OCI-LY1 (cell line): ENCODE measurements around the gene ZHX3.

Source experiments
- H2AFZ ChIP-seq: fragments of 200-600 bp; sonication (generic), shearing (Covaris generic); 2 replicates; pipeline ENCODE4 v1.6.0; 2014; ENCODE audit warnings: antibody characterized with exemption, mild to moderate bottlenecking, low read length
- H3F3A ChIP-seq: fragments of 200-600 bp; sonication (generic), shearing (Covaris generic); 2 replicates; pipeline ENCODE4 v1.6.0; 2014; ENCODE audit warnings: mild to moderate bottlenecking, antibody characterized with exemption, low read length, moderate library complexity; ENCODE audit not compliant: insufficient read depth
- H3K27ac ChIP-seq: fragments of 200-600 bp; sonication (generic); 2 replicates; pipeline ENCODE4 v1.5.1; 2014; ENCODE audit warnings: low read length, mixed run types, mild to moderate bottlenecking, low read depth; ENCODE audit not compliant: poor library complexity, severe bottlenecking
- H3K27me3 ChIP-seq: fragments of 200-600 bp; sonication (generic); 2 replicates; pipeline ENCODE4 v1.6.0; 2014; ENCODE audit warnings: antibody characterized with exemption, mild to moderate bottlenecking, low read length, moderate library complexity; ENCODE audit not compliant: insufficient read depth
- H3K36me3 ChIP-seq: fragments of 200-600 bp; sonication (generic); 2 replicates; pipeline ENCODE4 v1.6.1; 2014; ENCODE audit warnings: mild to moderate bottlenecking, antibody characterized with exemption, low read length, moderate library complexity, mixed read lengths; ENCODE audit not compliant: insufficient read depth
- H3K4me1 ChIP-seq: fragments of 200-600 bp; sonication (generic); 2 replicates; pipeline ENCODE4 v1.5.1; 2014; ENCODE audit warnings: mild to moderate bottlenecking, low read length, moderate library complexity; ENCODE audit not compliant: insufficient read depth, severe bottlenecking
- H3K4me2 ChIP-seq: fragments of 200-600 bp; sonication (generic), shearing (Covaris generic); 2 replicates; pipeline ENCODE4 v1.6.1; 2014; ENCODE audit warnings: low read length
- H3K4me3 ChIP-seq: fragments of 200-600 bp; sonication (generic); 2 replicates; pipeline ENCODE4 v1.5.1; 2014; ENCODE audit warnings: low read length, low read depth, mild to moderate bottlenecking, mixed read lengths; ENCODE audit not compliant: poor library complexity, severe bottlenecking
- H3K79me2 ChIP-seq: fragments of 200-600 bp; shearing (Covaris generic); 2 replicates; pipeline ENCODE4 v1.6.1; 2016; ENCODE audit warnings: mixed run types, low read length, mixed read lengths; ENCODE audit not compliant: insufficient read depth
- H3K9ac ChIP-seq: fragments of 200-600 bp; sonication (generic), shearing (Covaris generic); 2 replicates; pipeline ENCODE4 v1.6.1; 2014; ENCODE audit warnings: mild to moderate bottlenecking, low read length, mixed read lengths
- H3K9me2 ChIP-seq: fragments of 200-600 bp; sonication (generic), shearing (Covaris generic); 2 replicates; pipeline ENCODE4 v1.6.1; 2014; ENCODE audit warnings: low read depth, mild to moderate bottlenecking, low read length, mixed read lengths
- H3K9me3 ChIP-seq: fragments of 200-600 bp; shearing (Covaris generic); 2 replicates; pipeline ENCODE4 v1.6.1; 2014; ENCODE audit warnings: low read length, mixed read lengths
- H4K20me1 ChIP-seq: fragments of 200-600 bp; sonication (generic), shearing (Covaris generic); 2 replicates; pipeline ENCODE4 v1.6.0; 2016; ENCODE audit warnings: mild to moderate bottlenecking, low read length; ENCODE audit not compliant: insufficient read depth
- CTCF ChIP-seq: fragments of 200-600 bp; sonication (generic), shearing (Covaris generic); IDR thresholded peaks from 2 replicates; pipeline ENCODE4 v1.5.1; 2017; ENCODE audit warnings: mild to moderate bottlenecking, antibody characterized with exemption, low read length, moderate library complexity, mixed read lengths
- EZH2 ChIP-seq: fragments of 200-600 bp; sonication (generic), shearing (Covaris generic); IDR thresholded peaks from 2 replicates; pipeline ENCODE4 v1.8.0; 2017; ENCODE audit warnings: borderline replicate concordance, mixed run types, mild to moderate bottlenecking, antibody characterized with exemption, low read length, moderate library complexity, mixed read lengths

Gene ZHX3

GRCh38 chr20:41222296-41222695 lies 95.2 kb downstream of the ZHX3 start:
- H3K27me3 ChIP-seq: no peaks in the 10 kb centered on the region
- H3F3A ChIP-seq: no peaks in the 10 kb centered on the region

GRCh38 chr20:41221614-41222218 lies 95.8 kb downstream of the ZHX3 start:
- Histone ChIP-seq H3F3A (no peaks in the 10 kb centered on the region), H3K9ac (no peak overlapping the region), H2AFZ (no peak overlapping the region), H3K4me3 (no peak overlapping the region), H3K9me2 (no peaks in the 10 kb centered on the region), H3K4me1 (no peaks in the 10 kb centered on the region), H3K4me2 (no peak overlapping the region), H3K79me2 (0 out of 2 replicates have a peak, but pooled peaks cover 3% of the 10 kb centered on the region), H3K27me3 (no peaks in the 10 kb centered on the region), H3K27ac (no peak overlapping the region), H3K9me3 (no peaks in the 10 kb centered on the region), H3K36me3 (no peaks in the 10 kb centered on the region), H4K20me1 (no peaks in the 10 kb centered on the region)
- TF ChIP-seq EZH2 (no peak), CTCF (no peak)

More at GRCh38 chr20:41222296-41222695, 95.2 kb downstream of the ZHX3 start:
- H3K4me2 ChIP-seq: no peak overlapping the region
- H3K9me2 ChIP-seq: no peaks in the 10 kb centered on the region
- H3K4me1 ChIP-seq: no peaks in the 10 kb centered on the region
- H3K27ac ChIP-seq: no peak overlapping the region
- no peak for TF ChIP-seq EZH2
- H3K4me3 ChIP-seq: no peak overlapping the region
- 0 out of 2 replicates have a peak, but pooled peaks cover 3% of the 10 kb centered on the region for H3K79me2 ChIP-seq
- no peaks in the 10 kb centered on the region for H3K9me3 ChIP-seq
- no peak overlapping the region for H3K9ac ChIP-seq
- H2AFZ ChIP-seq: no peak overlapping the region
- H4K20me1 ChIP-seq: no peaks in the 10 kb centered on the region
- H3K36me3 ChIP-seq: no peaks in the 10 kb centered on the region

- Histone ChIP-seq H3K27ac (no peak overlapping the region), H3K4me3 (no peak overlapping the region), H3K4me2 (no peak overlapping the region), H3K4me1 (no peaks in the 10 kb centered on the region), H3K27me3 (no peaks in the 10 kb centered on the region), H3K9me3 (no peaks in the 10 kb centered on the region), H3F3A (no peaks in the 10 kb centered on the region), H2AFZ (no peak overlapping the region), H3K9me2 (no peaks in the 10 kb centered on the region), H3K9ac (no peak overlapping the region), H3K36me3 (no peaks in the 10 kb centered on the region), H4K20me1 (no peaks in the 10 kb centered on the region), H3K79me2 (0 out of 2 replicates have a peak, but pooled peaks cover 3% of the 10 kb centered on the region)
- TF ChIP-seq EZH2 (no peak), CTCF (no peak)
Measured at GRCh38 chr20:41219824-41220223, 97.7 kb downstream of the ZHX3 start.

GRCh38 chr20:41218466-41218865 lies 99.1 kb downstream of the ZHX3 start:
- H3K36me3 ChIP-seq: no peaks in the 10 kb centered on the region
- no peak for TF ChIP-seq EZH2
- no peak for TF ChIP-seq CTCF
- H3K27me3 ChIP-seq: no peaks in the 10 kb centered on the region
- H3K4me1 ChIP-seq: no peaks in the 10 kb centered on the region
- no peaks in the 10 kb centered on the region for H4K20me1 ChIP-seq
- no peaks in the 10 kb centered on the region for H3K9me2 ChIP-seq
- no peak overlapping the region for H3K4me2 ChIP-seq
- H2AFZ ChIP-seq: no peak overlapping the region
- no peak overlapping the region for H3K27ac ChIP-seq
- H3K4me3 ChIP-seq: no peak overlapping the region
- H3K79me2 ChIP-seq: 0 out of 2 replicates have a peak, but pooled peaks cover 3% of the 10 kb centered on the region
- H3K9ac ChIP-seq: no peak overlapping the region
- H3F3A ChIP-seq: no peaks in the 10 kb centered on the region
- no peaks in the 10 kb centered on the region for H3K9me3 ChIP-seq
